Frontal cortex (tissue), 4 donors: ENCODE results near the gene LTB4R2. TPM values are rescaled to one million over a fixed set of nuclear protein-coding genes. Genes with fewer than 3 reads are reported as not detected.

Experiments used
- DNase-seq, 2 donors: peaks; one replicate each; pipeline ENCODE4 v3.0.0; 2012; ENCODE audit warnings: low spot score in 2 of 2
- FAIRE-seq: peaks from 2 replicates; lab custom pipeline; 2012; peaks lifted over from hg19 to GRCh38; lab: Jason Lieb, UNC
- total RNA-seq: library from RNA; depleted of rRNA; stranded (reverse); fragments of >200 nt; gene quantifications from one replicate; pipeline ENCODE4 v1.2.3, GENCODE V29; 2014
- donor health status: control.
- donor health status: control.
- donor health status: control.

LTB4R2 gene
- total RNA-seq, 1 donor from 2014 or later = 1.6 TPM

- DNase-seq (peak in 1 of 2 donors; percentile 81), FAIRE-seq (no peak)
These were observed 13.4 kb upstream of the LTB4R2 start for GRCh38 chr14:24296341-24297157.

GRCh38 chr14:24297190-24297964 is 12.6 kb upstream of the LTB4R2 start:
- no peak for FAIRE-seq

GRCh38 chr14:24298892-24299254 is 11.1 kb upstream of the LTB4R2 start:
- FAIRE-seq (no peak), DNase-seq (no peak)

More at GRCh38 chr14:24297190-24297964, 12.6 kb upstream of the LTB4R2 start:
- no peak for DNase-seq

GRCh38 chr14:24299255-24300191 is 10.4 kb upstream of the LTB4R2 start, which contains the start of the genes DHRS1 and NOP9:
TSS of gene DHRS1 (minus strand) at chr14:24299780. CDS start at chr14:24299106, 674 bp downstream.
TSS of gene NOP9 (plus strand) at chr14:24299850. CDS start at chr14:24299955, 105 bp downstream.
- FAIRE-seq = no peak

GRCh38 chr14:24300326-24300980 is 9.5 kb upstream of the LTB4R2 start:
- FAIRE-seq = no peak

More at GRCh38 chr14:24299255-24300191, 10.4 kb upstream of the LTB4R2 start, which contains the start of the genes DHRS1 and NOP9:
- peak; percentile 97 to 99 for DNase-seq

GRCh38 chr14:24304019-24304387 is 5.9 kb upstream of the LTB4R2 start:
- DNase-seq (no peak), FAIRE-seq (no peak)

More at GRCh38 chr14:24300326-24300980, 9.5 kb upstream of the LTB4R2 start:
- no peak for DNase-seq

- no peak for DNase-seq
- FAIRE-seq = no peak
These were observed 2.8 kb upstream of the LTB4R2 start for GRCh38 chr14:24307156-24307574.

- FAIRE-seq (no peak), DNase-seq (peak in 1 of 2 donors; percentile 63)
These were observed 2.2 kb upstream of the LTB4R2 start, which contains the start of gene CIDEB for GRCh38 chr14:24307575-24308341. TSS of gene CIDEB (minus strand) at chr14:24307977. CDS start at chr14:24307858, 119 bp downstream.

GRCh38 chr14:24308342-24309124 is 1.4 kb upstream of the LTB4R2 start:
- DNase-seq (no peak), FAIRE-seq (no peak)

GRCh38 chr14:24310265-24310645 is 315 bp downstream of the LTB4R2 start:
- no peak for DNase-seq
- no peak for FAIRE-seq

- peak; percentile 77 to 80 for DNase-seq
These were observed 985 bp downstream of the LTB4R2 start, which contains the start of gene LTB4R for GRCh38 chr14:24310646-24311604. TSS of gene LTB4R (plus strand) at chr14:24311502. CDS start at chr14:24315652, 4,150 bp downstream.

GRCh38 chr14:24311837-24312615 is 2.1 kb downstream of the LTB4R2 start:
- FAIRE-seq = no peak
- DNase-seq = no peak

More at GRCh38 chr14:24310646-24311604, 985 bp downstream of the LTB4R2 start, which contains the start of gene LTB4R:
- no peak for FAIRE-seq

- no peak for FAIRE-seq
- no peak for DNase-seq
These were observed 3.0 kb downstream of the LTB4R2 start for GRCh38 chr14:24312736-24313507.

- DNase-seq = no peak
- FAIRE-seq = no peak
These were observed 4.0 kb downstream of the LTB4R2 start for GRCh38 chr14:24313913-24314312.
